GM18873 (cell line): ENCODE data around the gene SYS1.

Experiments
- ATAC-seq: cut with Tn5 transposase; IDR thresholded peaks from one replicate; pipeline ENCODE4 v1.9.1; 2021; ENCODE audit warnings: mild to moderate bottlenecking, moderate library complexity, moderate number of reproducible peaks; ENCODE audit not compliant: unreplicated experiment, low FRiP score

Gene SYS1

GRCh38 chr20:45362804-45363610 lies at the start of gene SYS1:
SYS1 (plus strand) TSS chr20:45363156; CDS start chr20:45363532, 376 bp downstream.
- ATAC-seq: peak; percentile 70

GRCh38 chr20:45313943-45314342 lies 49.0 kb upstream of the SYS1 start:
- ATAC-seq: no peak

GRCh38 chr20:45315672-45316071 lies 47.3 kb upstream of the SYS1 start:
- ATAC-seq: no peak

- ATAC-seq: no peak
Measured at GRCh38 chr20:45316150-45317080, 46.5 kb upstream of the SYS1 start.

GRCh38 chr20:45317826-45318225 lies 45.1 kb upstream of the SYS1 start:
- no peak for ATAC-seq

- no peak for ATAC-seq
Measured at GRCh38 chr20:45318386-45318939, 44.5 kb upstream of the SYS1 start.

GRCh38 chr20:45318948-45319347 lies 44.0 kb upstream of the SYS1 start:
- no peak for ATAC-seq

- ATAC-seq: peak; percentile 53
Measured at GRCh38 chr20:45320948-45321595, 41.9 kb upstream of the SYS1 start.

- no peak for ATAC-seq
Measured at GRCh38 chr20:45322952-45323383, 40.0 kb upstream of the SYS1 start.

- no peak for ATAC-seq
Measured at GRCh38 chr20:45323731-45324130, 39.2 kb upstream of the SYS1 start.

- ATAC-seq: no peak
Measured at GRCh38 chr20:45325371-45325770, 37.6 kb upstream of the SYS1 start.

- ATAC-seq: no peak
Measured at GRCh38 chr20:45328451-45328850, 34.5 kb upstream of the SYS1 start.

GRCh38 chr20:45329497-45330319 lies 33.2 kb upstream of the SYS1 start:
- ATAC-seq: no peak

GRCh38 chr20:45330476-45330875 lies 32.5 kb upstream of the SYS1 start:
- ATAC-seq: no peak

GRCh38 chr20:45336530-45337366 lies 26.2 kb upstream of the SYS1 start:
- ATAC-seq: no peak

- ATAC-seq: no peak
Measured at GRCh38 chr20:45337367-45338120, 25.4 kb upstream of the SYS1 start.

GRCh38 chr20:45338121-45339030 lies 24.6 kb upstream of the SYS1 start:
- ATAC-seq: no peak
